Transverse colon (tissue), 3 donors: ENCODE data around the gene PREX1.

Source experiments
- CTCF ChIP-seq, 5 experiments: fragments of 200-600 bp in 3 of 5; fragments of 450-650 bp in 2 of 5; sonication (generic) in 3 of 5; IDR thresholded peaks; 1 replicate in 2 of 5; 2 replicates in 3 of 5; pipeline ENCODE4 v1.5.1; 2016 to 2017; ENCODE audit warnings: antibody characterized with exemption in 5 of 5, inconsistent platforms in 3 of 5, mild to moderate bottlenecking in 2 of 5, moderate library complexity in 1 of 5
- EP300 ChIP-seq: sonication (generic); formaldehyde crosslinking; IDR thresholded peaks from one replicate; pipeline ENCODE4 v1.6.1; 2017; ENCODE audit warnings: antibody characterized with exemption, low read depth

- TF ChIP-seq CTCF (IDR thresholded peaks at IDR 0.05) (no peak), EP300 (no peak)
Measured at GRCh38 chr20:48815537-48815936, 12.3 kb downstream of the PREX1 start.
